Mucosa of rectum (tissue), 2 donors: ENCODE data around the gene IER5.

ENCODE experiments used
- H3K27ac ChIP-seq, 2 donors: one replicate each; pipeline ENCODE4 v1.7.0; 2013; ENCODE audit warnings: inconsistent platforms in 2 of 2, low read depth in 2 of 2, low read length in 2 of 2
- H3K27me3 ChIP-seq, 2 donors: one replicate each; pipeline ENCODE4 v1.7.0; 2013; ENCODE audit warnings: low read length in 2 of 2; ENCODE audit not compliant: control insufficient read depth in 2 of 2, insufficient read depth in 2 of 2
- H3K36me3 ChIP-seq, 2 donors: one replicate each; pipeline ENCODE4 v1.7.0; 2013; ENCODE audit warnings: low read length in 2 of 2; ENCODE audit not compliant: control insufficient read depth in 2 of 2, insufficient read depth in 2 of 2
- H3K4me1 ChIP-seq, 2 donors: one replicate each; pipeline ENCODE4 v1.7.0; 2013; ENCODE audit warnings: low read length in 2 of 2, mild to moderate bottlenecking in 1 of 2; ENCODE audit not compliant: control insufficient read depth in 2 of 2, insufficient read depth in 2 of 2
- H3K4me3 ChIP-seq, 2 donors: one replicate each; pipeline ENCODE4 v1.7.0; 2013; ENCODE audit warnings: low read length in 2 of 2
- H3K9ac ChIP-seq, 2 donors: one replicate each; pipeline ENCODE4 v1.7.0; 2013; ENCODE audit warnings: low read length in 2 of 2, low read depth in 1 of 2, mild to moderate bottlenecking in 1 of 2
- H3K9me3 ChIP-seq, 2 donors: one replicate each; pipeline ENCODE4 v1.7.0; 2013; ENCODE audit warnings: low read length in 2 of 2; ENCODE audit not compliant: control insufficient read depth in 2 of 2
- donor health status: healthy.
- donor health status: Normal muscosa, but diverticular disease.

Gene IER5

DNA sequence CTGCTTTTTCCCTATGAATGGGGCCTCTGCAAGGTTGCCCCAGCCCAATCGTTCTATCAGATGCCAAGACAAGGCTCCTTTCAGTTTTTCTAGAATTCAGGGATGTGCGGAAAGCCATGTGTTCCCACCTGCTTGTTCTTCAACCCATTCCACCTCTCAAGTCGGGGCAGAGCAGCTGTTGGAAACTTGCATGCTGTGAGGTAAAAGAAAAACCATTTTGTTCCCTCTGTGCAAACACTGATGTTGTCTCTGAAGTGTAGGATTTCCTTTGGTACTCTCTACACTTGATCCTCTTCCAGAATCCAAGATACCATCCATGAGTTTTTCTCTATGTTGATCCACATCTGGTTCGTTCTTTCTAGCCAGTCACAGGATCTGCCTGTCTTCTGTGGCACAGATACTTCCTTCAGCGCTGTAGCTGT is 7.3 kb downstream of the IER5 start:
- Histone ChIP-seq H3K27me3 (no peaks in the 10 kb centered on the region), H3K4me3 (no peak overlapping the region), H3K9me3 (no peaks in the 10 kb centered on the region), H3K4me1 (peaks cover 5 to 37% of the 10 kb centered on the region in 2 donors), H3K27ac (peak overlapping the region; percentile 38 to 64), H3K9ac (no peak overlapping the region), H3K36me3 (no peaks in the 10 kb centered on the region)

DNA sequence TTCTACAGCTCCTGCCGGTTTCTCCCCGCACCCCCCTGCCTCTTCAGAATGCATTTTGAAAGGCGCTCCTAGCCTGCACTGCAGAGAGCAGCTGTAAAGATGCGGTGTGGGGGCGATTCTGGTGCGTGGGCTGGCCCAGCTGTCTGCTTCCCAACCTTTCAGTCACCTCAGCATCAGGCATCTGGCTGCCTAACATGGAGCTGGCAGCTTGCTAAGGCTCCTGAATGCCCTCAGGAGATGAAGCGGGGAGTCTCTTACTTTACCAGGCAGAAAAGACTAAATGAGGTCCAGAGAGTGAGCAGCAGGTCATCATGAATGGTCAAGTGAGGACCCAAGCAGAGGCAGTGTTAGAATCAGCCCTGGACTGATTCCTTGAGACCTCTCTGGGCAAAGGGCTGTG is 8.7 kb downstream of the IER5 start:
- no peaks in the 10 kb centered on the region for H3K9me3 ChIP-seq
- H3K27ac ChIP-seq, result peak overlapping the region in 1 of 2 donors; percentile 26
- H3K4me3 ChIP-seq, result no peak overlapping the region
- H3K4me1 ChIP-seq, result peaks cover 3 to 26% of the 10 kb centered on the region in 2 donors
- H3K36me3 ChIP-seq, result no peaks in the 10 kb centered on the region
- H3K27me3 ChIP-seq, result no peaks in the 10 kb centered on the region
- no peak overlapping the region for H3K9ac ChIP-seq

DNA sequence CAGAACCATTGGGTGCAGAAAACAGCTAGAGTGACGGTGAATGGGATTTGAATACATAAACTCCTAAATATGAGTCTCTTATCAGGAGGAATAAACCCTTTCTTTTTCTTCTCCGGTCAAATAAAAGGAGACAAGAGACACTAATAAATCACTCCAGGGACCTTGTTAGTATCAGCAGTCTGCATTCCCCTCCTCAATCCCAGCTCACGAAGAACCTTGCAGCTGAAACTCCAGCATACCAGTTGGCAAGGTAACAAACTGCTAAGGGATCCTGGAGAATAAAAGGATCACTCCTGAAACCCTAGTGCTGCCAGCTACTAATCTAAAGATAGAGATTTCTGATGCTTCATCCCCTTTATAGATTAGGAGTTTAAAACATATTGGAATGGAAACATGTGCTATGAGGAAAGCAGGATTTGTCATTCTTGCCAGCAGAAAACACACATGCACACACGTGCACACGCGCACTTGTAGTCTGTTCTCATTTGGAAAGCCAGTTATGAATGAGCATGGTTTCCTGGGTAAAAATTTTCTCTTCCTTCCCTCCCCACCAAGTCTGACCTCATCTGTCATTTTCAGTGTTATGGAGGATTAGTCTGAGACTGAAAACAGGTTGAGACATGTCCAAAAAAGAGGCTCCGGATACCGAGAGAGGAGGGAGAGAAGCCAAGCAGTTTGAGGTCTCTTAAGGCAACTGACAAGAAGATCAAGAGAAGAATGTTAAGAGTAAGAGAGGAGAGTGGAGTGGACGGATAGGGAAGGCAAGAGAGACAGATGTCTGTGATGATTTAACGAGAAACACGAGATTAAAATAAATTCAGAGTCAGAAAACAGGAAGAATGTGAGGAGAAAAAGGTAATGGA is 10.9 kb downstream of the IER5 start:
- Histone ChIP-seq H3K4me1 (peaks cover 7 to 24% of the 10 kb centered on the region in 2 donors), H3K27ac (no peak overlapping the region), H3K9ac (no peak overlapping the region), H3K4me3 (no peak overlapping the region), H3K36me3 (no peaks in the 10 kb centered on the region), H3K9me3 (no peaks in the 10 kb centered on the region), H3K27me3 (no peaks in the 10 kb centered on the region)

DNA sequence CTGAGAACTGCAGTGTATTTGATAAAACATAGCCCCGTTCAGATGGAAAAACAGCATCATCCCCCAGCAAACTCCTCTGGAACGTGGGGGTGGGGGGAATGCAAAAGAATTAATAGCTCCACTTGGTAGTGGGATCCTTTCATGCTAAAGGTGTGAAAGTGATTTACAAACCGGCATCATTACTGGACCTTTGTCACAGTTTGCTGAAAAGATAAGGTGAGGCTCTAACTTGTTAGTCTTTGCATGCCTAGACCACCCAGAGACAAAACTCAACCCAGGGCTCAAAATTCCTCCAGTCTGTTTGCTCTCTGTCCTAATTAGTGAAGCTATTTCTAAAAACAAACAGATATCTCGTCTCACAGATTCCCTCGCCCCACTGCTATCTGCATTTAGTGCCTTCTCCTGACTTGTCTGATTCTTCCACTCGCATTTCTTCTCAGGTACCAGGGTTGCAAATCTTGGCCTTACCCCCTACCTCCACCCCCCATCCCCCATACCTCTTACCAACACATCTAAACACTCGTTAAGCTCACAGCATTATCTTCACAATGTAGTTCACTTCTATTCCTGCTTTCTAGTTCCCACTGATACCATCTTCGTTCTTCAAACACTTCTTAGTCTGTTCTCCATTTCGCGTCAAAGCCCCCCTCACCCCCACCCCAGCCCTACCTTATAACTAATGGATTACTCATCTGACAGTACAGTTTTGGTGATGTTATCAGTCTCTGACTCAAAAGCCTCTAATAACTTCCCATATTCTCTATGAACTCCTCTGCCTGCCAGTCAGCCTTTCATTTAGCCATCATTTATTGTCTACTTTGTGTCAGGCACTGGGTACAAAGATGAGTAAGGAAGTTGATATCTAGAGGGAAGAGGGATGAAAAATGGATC is 11.8 kb downstream of the IER5 start:
- no peak overlapping the region for H3K4me3 ChIP-seq
- H3K9ac ChIP-seq, result no peak overlapping the region
- no peaks in the 10 kb centered on the region for H3K9me3 ChIP-seq
- no peaks in the 10 kb centered on the region for H3K27me3 ChIP-seq
- no peak overlapping the region for H3K27ac ChIP-seq
- H3K36me3 ChIP-seq, result no peaks in the 10 kb centered on the region
- H3K4me1 ChIP-seq, result peaks cover 9 to 27% of the 10 kb centered on the region in 2 donors

DNA sequence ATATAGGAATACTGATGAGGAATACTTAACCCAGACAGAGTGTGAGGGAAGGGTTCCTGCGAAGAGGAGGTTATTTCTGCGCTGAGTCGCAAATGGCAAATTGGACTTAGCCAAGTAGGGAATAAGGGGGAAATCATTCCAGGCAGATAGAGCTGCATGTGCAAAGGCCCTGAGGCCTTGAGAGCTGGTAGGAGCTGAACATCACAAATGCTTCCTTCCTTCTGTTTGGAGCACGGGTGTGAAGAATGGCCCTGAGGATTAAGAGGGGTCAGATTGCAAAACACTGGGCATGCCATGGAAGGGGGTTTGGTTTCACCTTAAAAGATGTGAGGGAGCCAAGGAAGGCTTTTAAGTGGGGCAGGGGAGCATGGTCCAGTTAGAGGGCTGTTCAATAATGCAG is 12.4 kb downstream of the IER5 start:
- Histone ChIP-seq H3K27me3 (no peaks in the 10 kb centered on the region), H3K36me3 (no peaks in the 10 kb centered on the region), H3K4me1 (peaks cover 12 to 27% of the 10 kb centered on the region in 2 donors), H3K4me3 (no peak overlapping the region), H3K9ac (no peak overlapping the region), H3K9me3 (no peaks in the 10 kb centered on the region), H3K27ac (no peak overlapping the region)

DNA sequence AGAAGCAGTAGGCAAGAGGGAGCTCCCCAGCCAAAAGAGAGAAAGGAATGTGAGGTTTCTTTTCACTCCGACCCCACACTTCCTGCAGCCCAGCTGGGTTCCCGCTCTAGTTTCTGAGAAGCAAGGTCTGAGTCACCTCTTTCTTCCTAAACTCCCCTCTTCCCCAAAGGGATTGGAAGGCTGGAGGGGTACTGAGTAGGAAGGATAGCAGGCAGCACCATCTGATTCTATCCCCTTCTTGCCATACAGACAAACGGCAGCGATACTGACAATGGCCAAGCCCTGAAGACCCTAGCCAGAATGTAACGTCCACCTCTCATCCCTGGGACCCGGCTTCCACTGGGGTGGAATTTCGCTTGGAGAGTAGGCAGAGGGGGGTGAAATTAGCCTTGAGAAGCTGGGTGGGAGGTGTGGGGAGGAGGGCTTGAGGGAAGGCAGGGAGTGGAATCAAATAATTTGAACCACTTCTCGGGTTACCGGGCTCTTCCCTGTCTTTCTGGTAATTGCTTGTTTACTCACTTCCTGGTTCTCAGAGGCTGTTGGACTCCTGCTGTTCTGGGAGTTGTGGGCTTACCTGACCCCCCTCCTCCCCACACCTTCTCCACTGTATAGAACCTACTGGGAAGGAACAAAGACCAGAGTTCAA is 13.2 kb downstream of the IER5 start:
- Histone ChIP-seq H3K4me3 (no peak overlapping the region), H3K27me3 (no peaks in the 10 kb centered on the region), H3K27ac (no peak overlapping the region), H3K36me3 (no peaks in the 10 kb centered on the region), H3K9ac (no peak overlapping the region), H3K4me1 (peaks cover 15 to 27% of the 10 kb centered on the region in 2 donors), H3K9me3 (no peaks in the 10 kb centered on the region)

DNA sequence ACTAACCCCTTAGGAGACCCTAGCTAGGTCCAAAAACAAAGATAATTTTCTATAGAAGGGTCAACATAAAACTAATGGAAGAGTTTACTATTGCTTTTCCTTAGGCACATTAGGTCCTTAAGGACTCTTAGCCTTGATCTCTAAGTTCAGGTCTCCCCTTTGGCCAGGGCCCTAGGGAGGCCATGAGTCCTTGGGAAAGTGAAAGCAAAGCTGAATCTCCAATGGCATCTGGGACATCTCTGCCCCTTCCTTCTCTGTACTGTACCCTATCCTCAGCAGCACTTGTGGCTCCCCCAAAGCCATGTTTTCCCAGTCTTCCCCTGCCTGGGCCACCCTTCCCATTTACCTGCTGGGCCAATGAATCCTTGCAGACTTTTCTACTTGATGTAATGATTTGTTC is 14.3 kb downstream of the IER5 start:
- peaks cover 15 to 24% of the 10 kb centered on the region in 2 donors for H3K4me1 ChIP-seq
- no peaks in the 10 kb centered on the region for H3K9me3 ChIP-seq

DNA sequence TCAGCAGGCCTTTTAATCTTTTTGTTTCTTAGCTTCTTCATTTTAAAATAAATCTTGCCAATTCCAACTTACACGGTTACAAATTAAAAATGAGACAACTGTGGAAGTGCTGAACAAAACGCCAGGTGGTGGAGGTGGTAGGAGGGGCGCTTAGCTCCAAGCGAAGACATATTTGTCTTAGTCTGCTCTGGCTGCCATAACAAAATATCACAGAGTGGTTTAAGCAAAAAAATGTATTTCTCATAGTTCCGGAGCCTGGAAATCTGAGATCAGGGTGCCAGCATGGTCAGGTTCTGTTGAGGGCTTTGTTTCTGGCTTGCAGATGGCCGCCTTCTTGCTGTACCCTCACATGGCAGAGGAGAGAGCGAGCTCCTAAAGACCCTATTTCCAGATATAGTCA is 14.9 kb downstream of the IER5 start:
- H3K27me3 ChIP-seq, result no peaks in the 10 kb centered on the region
- H3K27ac ChIP-seq, result no peak overlapping the region
- H3K36me3 ChIP-seq, result no peaks in the 10 kb centered on the region
- H3K9ac ChIP-seq, result no peak overlapping the region
- peaks cover 15 to 25% of the 10 kb centered on the region in 2 donors for H3K4me1 ChIP-seq
- no peak overlapping the region for H3K4me3 ChIP-seq
- no peaks in the 10 kb centered on the region for H3K9me3 ChIP-seq

More for the DNA sequence above, 14.3 kb downstream of the IER5 start:
- no peak overlapping the region for H3K4me3 ChIP-seq
- no peak overlapping the region for H3K27ac ChIP-seq
- H3K36me3 ChIP-seq, result no peaks in the 10 kb centered on the region
- no peaks in the 10 kb centered on the region for H3K27me3 ChIP-seq
- no peak overlapping the region for H3K9ac ChIP-seq

DNA sequence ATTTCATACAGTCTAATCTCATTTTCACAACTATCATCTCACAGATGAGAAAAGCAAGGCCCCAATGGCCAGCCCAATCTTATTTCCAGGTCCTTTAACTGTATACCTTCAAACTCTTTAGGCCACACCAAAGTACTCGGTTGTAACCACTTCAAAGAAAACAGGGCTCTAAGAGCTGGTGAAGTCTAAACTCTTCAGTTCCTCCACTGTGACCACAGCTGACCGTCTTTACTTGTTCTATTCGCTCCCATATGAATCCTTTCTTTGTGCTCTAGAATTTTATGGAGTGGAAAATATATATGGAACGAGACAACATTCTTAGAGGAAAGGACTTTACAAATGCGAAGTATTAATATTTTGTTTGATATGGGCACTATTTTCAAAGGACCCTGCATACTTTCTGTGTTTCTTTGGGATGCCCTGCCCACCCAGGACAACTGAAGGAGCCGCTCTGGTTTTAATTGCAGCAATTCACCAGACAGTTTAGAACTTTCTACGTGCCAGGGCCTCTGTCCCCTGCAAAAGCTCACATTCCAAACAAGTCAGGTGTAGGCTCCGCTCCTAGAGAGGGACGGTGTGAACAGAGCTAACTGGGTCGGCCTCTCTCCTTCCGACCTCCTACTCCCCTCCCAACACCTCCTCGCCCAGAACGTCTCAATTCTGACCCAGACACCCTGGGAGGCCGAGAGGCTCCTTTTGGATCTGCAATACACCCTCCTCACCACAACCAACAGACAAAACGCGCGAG is 15.7 kb downstream of the IER5 start:
- H3K4me1 ChIP-seq, result peaks cover 15 to 27% of the 10 kb centered on the region in 2 donors

More for the DNA sequence above, 15.7 kb downstream of the IER5 start:
- Histone ChIP-seq H3K27ac (peak overlapping the region; percentile 80 to 86), H3K9ac (peak overlapping the region; percentile 69 to 94), H3K4me3 (peak overlapping the region; percentile 76), H3K36me3 (no peaks in the 10 kb centered on the region), H3K9me3 (no peaks in the 10 kb centered on the region), H3K27me3 (no peaks in the 10 kb centered on the region)
